Neural progenitor cell (in vitro differentiated cells): ENCODE measurements around the gene GCNT2.

Experiments used
- CTCF ChIP-seq: fragments of 200-600 bp; sonication (generic); IDR thresholded peaks from 2 replicates; pipeline ENCODE4 v1.5.1; 2017; ENCODE audit warnings: antibody characterized with exemption, mild to moderate bottlenecking
- EZH2 ChIP-seq: fragments of 200-600 bp; sonication (generic); IDR thresholded peaks from 2 replicates; pipeline ENCODE4 v1.6.1; 2017; ENCODE audit warnings: antibody characterized with exemption, mild to moderate bottlenecking, moderate library complexity

DNA sequence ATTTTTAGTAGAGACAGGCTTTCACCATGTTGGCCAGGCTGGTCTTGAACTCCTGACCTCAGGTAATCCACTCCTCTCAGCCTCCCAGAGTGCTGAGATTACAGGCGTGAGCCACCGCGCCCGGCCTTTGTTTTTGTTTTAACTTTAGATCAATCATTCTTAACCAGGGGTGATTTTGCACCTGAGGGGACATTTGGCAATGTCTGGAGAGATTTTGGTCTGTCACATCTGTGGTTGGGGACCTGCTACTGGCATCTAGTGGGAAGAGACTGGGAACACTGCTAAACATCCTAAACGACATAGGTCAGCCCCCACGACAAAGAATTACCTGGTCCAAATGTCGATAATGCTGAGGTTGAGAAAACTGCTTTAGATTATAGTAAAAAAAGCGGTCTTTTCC is 91.0 kb downstream of the GCNT2 start:
- TF ChIP-seq CTCF (no peak), EZH2 (no peak)
